WERI-Rb-1 (cell line): ENCODE data around the gene BNC2.

Experiments
- DNase-seq: peaks from one replicate; pipeline ENCODE4 v3.0.0-alpha.2; 2020
- H3K27ac ChIP-seq: fragments of 250-450 bp; sonication (Bioruptor Pico); 2 replicates; pipeline ENCODE4 v1.5.1; 2020; ENCODE audit warnings: mild to moderate bottlenecking, moderate library complexity
- H3K27me3 ChIP-seq: fragments of 250-450 bp; sonication (Bioruptor Pico); 2 replicates; pipeline ENCODE4 v1.5.1; 2021; ENCODE audit warnings: mild to moderate bottlenecking, low read depth, moderate library complexity; ENCODE audit not compliant: insufficient read depth, severe bottlenecking
- H3K36me3 ChIP-seq: fragments of 250-450 bp; sonication (Bioruptor Pico); 2 replicates; pipeline ENCODE4 v1.5.1; 2020; ENCODE audit warnings: mild to moderate bottlenecking, moderate library complexity
- H3K4me3 ChIP-seq: 2 replicates; pipeline ENCODE4 v1.5.1; 2011; ENCODE audit warnings: low read depth, mild to moderate bottlenecking, control low read depth, low read length
- H3K9me3 ChIP-seq: fragments of 250-450 bp; sonication (Bioruptor Pico); 2 replicates; pipeline ENCODE4 v1.5.1; 2021; ENCODE audit warnings: mild to moderate bottlenecking, moderate library complexity; ENCODE audit not compliant: severe bottlenecking
- TF ChIP-seq, protein P1 (sequence below): IDR thresholded peaks from 2 replicates; pipeline ENCODE4 v1.5.1; 2011; ENCODE audit warnings: low read depth, mild to moderate bottlenecking, control low read depth, inconsistent platforms, low read length

Gene BNC2

DNA sequence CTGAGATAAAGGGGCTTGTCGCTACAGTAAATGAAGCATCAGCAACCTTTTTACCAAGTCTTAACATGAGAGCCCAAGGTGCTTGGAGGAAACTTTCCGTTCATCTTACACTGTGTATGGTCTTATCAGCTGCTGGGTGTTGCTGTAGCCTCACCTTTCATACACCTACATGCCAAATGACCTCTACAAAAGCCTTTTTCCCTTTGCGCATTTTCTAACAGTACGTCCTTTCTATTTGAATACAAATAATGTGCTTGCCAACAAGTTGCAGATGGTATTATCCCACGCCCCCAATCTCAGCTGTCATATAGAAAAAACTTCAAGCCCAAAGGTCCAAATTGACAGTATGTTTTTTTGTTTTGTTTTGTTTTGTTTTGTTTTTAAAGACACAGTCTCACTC lies 96.9 kb downstream of the BNC2 start:
- no peak for DNase-seq
- Histone ChIP-seq H3K27me3 (no peaks in the 10 kb centered on the region), H3K27ac (no peak overlapping the region), H3K9me3 (no peaks in the 10 kb centered on the region), H3K36me3 (no peaks in the 10 kb centered on the region), H3K4me3 (no peak overlapping the region)
- TF ChIP-seq, protein P1, sequence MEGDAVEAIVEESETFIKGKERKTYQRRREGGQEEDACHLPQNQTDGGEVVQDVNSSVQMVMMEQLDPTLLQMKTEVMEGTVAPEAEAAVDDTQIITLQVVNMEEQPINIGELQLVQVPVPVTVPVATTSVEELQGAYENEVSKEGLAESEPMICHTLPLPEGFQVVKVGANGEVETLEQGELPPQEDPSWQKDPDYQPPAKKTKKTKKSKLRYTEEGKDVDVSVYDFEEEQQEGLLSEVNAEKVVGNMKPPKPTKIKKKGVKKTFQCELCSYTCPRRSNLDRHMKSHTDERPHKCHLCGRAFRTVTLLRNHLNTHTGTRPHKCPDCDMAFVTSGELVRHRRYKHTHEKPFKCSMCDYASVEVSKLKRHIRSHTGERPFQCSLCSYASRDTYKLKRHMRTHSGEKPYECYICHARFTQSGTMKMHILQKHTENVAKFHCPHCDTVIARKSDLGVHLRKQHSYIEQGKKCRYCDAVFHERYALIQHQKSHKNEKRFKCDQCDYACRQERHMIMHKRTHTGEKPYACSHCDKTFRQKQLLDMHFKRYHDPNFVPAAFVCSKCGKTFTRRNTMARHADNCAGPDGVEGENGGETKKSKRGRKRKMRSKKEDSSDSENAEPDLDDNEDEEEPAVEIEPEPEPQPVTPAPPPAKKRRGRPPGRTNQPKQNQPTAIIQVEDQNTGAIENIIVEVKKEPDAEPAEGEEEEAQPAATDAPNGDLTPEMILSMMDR, result no peak

DNA sequence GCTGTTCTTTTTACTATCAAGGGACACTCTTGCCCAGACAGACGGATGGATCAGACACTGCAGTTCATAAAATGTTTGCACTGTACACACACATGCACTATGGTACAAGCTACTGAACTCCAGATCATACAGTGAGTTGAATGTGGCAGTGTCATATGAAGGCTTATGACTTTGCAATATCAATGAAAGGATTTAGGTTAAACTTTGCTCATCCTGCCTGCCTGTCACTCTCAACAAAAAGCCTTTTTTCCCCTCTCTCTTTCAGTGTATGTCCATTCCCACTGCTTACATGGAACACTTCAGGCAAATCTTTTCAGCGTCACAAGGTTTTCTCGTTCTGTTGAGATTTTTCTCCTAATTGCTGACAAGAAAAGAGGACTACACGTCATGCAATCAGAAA lies 97.4 kb downstream of the BNC2 start:
- Histone ChIP-seq H3K27me3 (no peaks in the 10 kb centered on the region), H3K4me3 (no peak overlapping the region), H3K9me3 (no peaks in the 10 kb centered on the region), H3K27ac (no peak overlapping the region), H3K36me3 (no peaks in the 10 kb centered on the region)
- TF ChIP-seq, protein P1, result no peak
- DNase-seq, result no peak

DNA sequence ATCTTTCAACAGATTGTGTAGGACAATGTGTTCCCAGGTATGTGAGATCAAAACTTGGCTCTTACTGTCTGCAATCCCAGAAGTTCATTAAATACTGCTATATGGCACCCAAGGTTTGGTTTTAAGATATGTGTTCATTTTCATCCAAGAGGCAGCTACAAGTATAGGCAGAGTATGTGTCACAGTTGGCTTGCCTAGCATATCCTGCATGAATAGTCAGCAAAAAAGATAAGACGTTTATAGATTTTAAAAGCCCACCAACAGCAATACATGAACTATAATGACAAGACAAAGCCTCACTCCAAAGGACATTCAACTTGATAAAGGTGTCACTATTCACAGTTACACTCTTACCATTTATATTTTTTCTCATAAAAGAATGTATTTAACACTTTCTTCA lies 99.1 kb downstream of the BNC2 start:
- Histone ChIP-seq H3K4me3 (no peak overlapping the region), H3K27me3 (no peaks in the 10 kb centered on the region), H3K9me3 (no peaks in the 10 kb centered on the region), H3K36me3 (no peaks in the 10 kb centered on the region), H3K27ac (no peak overlapping the region)
- TF ChIP-seq, protein P1, result no peak
- no peak for DNase-seq

DNA sequence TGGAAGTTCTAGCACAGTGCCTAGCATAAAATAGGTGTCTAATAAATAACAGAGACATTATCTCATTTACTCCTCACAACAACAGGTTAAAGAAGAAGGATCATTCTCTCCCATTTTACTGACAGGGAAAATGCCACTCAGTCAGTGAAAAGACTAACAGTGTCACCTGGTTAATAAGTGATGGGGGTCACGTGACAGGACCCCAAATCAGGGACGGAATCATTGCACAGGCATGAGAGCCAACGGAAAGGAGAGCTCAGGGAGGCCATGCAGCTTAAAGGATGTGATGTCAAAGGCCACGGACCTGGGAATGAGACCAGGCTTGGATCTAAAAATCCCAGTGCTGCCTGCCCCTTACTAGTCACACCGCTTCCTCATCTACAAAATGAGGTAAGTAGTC lies 101.2 kb downstream of the BNC2 start:
- Histone ChIP-seq H3K27ac (no peak overlapping the region), H3K9me3 (no peaks in the 10 kb centered on the region), H3K4me3 (no peak overlapping the region), H3K27me3 (no peaks in the 10 kb centered on the region), H3K36me3 (no peaks in the 10 kb centered on the region)
- DNase-seq, result no peak
- TF ChIP-seq, protein P1, result no peak

DNA sequence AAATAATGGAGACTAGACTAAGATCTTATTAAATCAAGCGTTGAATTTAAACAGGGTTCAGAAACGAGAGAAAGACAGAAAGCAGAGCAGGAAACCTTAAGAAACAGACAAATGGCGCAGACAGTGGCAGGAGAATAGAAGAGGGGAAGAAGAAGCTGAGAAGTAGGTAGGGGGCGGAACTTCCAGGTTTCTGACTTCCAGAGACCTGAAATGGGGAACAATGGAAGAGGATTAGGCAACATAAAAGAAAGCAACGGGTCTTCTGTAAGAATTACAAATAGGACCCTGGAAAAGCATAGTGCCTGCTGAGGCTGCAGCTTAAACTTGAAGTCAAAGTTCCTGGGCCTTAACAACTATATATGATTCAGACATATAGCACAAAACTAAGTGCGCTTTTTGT lies 101.7 kb downstream of the BNC2 start:
- no peak for DNase-seq
- TF ChIP-seq, protein P1, result no peak
- H3K9me3 ChIP-seq, result no peaks in the 10 kb centered on the region
- no peaks in the 10 kb centered on the region for H3K36me3 ChIP-seq
- no peaks in the 10 kb centered on the region for H3K27me3 ChIP-seq
- H3K4me3 ChIP-seq, result no peak overlapping the region
- H3K27ac ChIP-seq, result no peak overlapping the region

DNA sequence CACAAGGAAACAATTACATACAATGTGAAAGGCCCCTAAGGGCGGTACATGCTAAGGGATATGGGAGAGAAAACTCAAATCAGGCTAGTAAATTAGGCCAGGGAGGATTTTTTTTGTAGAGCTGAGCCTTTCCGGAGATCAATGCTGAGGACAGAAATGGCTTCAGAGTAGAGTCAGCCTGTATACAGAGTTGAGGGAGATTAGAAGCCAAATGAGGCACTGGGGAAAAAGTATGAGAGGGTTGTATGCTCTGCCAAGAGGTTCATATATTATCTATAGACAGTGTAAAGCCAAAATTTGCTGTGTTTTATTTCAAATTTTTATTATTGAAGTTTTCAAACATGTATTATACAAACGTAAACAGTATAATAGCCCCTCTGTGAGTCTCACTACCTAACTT lies 103.1 kb downstream of the BNC2 start:
- H3K4me3 ChIP-seq, result no peak overlapping the region
- DNase-seq, result no peak
- no peak overlapping the region for H3K27ac ChIP-seq
- no peaks in the 10 kb centered on the region for H3K27me3 ChIP-seq
- TF ChIP-seq, protein P1, result no peak
- H3K9me3 ChIP-seq, result no peaks in the 10 kb centered on the region
- H3K36me3 ChIP-seq, result no peaks in the 10 kb centered on the region
